T-helper 2 cell treated with Interferon-gamma antibody and Interleukin-4, amounts not matched to agents 5 μg/mL and 100 μg/mL, for 36 hours (primary cell): ENCODE results near the gene IKZF3.
"Not testable (repeated sequence)": the region's sequence is repeated elsewhere in the genome, so short reads cannot be mapped to it uniquely, and the experiment has no call there.

ENCODE experiments used
- DNase-seq: peaks from one replicate; pipeline ENCODE4 v3.0.0; 2021; ENCODE audit warnings: low spot score
- H3K27ac Mint-ChIP-seq: one replicate; pipeline ENCODE4 v1.8.0; 2021; ENCODE audit warnings: mild to moderate bottlenecking, mixed read lengths
- H3K27me3 Mint-ChIP-seq: one replicate; pipeline ENCODE4 v1.8.0; 2021; ENCODE audit warnings: low read depth, mixed read lengths
- H3K36me3 Mint-ChIP-seq: one replicate; pipeline ENCODE4 v1.8.0; 2021; ENCODE audit warnings: low read depth, mixed read lengths
- H3K4me1 Mint-ChIP-seq: one replicate; pipeline ENCODE4 v1.8.0; 2021; ENCODE audit warnings: low read depth, mixed read lengths
- H3K4me3 Mint-ChIP-seq: one replicate; pipeline ENCODE4 v1.8.0; 2022; ENCODE audit warnings: mild to moderate bottlenecking, moderate library complexity, mixed read lengths
- H3K9me3 Mint-ChIP-seq: one replicate; pipeline ENCODE4 v1.8.0; 2021; ENCODE audit warnings: mixed read lengths

Gene IKZF3

DNA sequence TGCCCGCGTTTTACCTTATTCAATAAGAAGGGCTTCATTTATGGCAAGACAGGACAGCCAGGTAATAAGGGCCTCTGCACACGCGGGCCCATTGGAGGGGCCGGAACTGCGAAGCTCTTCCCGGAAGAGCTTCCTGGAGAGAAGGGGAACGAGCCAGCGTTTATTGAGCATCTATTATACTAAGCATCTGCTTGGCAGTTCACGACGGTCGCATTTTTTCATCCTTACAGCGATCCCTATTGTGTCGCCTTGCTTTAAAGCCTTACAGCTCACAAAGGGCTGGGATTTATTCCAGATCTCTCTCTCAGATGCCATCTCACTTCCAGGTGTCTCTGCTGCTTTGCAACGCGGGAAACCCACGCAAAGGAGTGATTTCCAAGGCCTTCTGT, 4.4 kb upstream of the IKZF3 start:
- Mint-ChIP-seq H3K9me3 (peaks cover 3% of the 10 kb centered on the region), H3K27ac (no peak overlapping the region), H3K36me3 (no peaks in the 10 kb centered on the region), H3K27me3 (peaks cover 2% of the 10 kb centered on the region), H3K4me1 (peaks cover 34% of the 10 kb centered on the region), H3K4me3 (peak overlapping the region; percentile 1)
- no peak for DNase-seq

DNA sequence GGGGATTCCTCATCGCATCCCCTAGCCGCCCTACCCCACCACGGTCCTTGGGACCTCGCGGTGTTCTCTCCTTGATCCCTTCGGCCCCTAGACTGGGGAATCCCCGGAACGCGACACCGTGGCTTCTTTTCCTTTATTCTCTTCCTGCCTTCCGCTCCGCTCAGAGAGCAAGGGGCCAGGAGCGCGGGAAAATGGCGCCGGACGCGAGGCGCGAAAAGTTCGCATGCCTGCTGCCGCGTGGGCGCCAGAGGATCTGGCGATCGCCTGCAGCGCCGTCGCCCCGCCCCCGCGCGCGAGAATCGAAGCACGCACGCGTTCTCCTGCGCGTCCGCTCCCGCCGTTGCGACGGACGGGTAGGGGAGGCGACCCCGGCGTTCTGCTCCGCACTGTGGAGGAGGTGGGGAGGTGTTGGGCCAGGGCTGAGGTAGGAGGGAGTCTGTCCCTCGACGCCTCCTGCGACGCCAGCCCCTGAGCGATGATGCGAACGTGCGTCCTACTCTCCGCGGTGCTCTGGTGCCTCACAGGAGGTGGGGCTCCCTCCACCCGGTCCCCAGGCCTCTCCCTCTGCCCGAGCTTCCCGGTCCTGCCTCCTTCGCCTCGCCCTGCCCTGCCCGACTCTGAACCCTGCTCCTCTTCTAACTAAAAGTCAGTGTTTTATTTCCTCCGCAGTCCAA, 3.9 kb upstream of the IKZF3 start, which contains the start of gene ZPBP2:
ZPBP2 (plus strand) TSS at position 323 of the 674 bp plus-strand sequence; CDS start at position 476, 153 bp downstream.
- DNase-seq: peak; percentile 25

GRCh38 chr17:39867084-39867879, 3.2 kb upstream of the IKZF3 start:
- Mint-ChIP-seq H3K36me3 (no peaks in the 10 kb centered on the region), H3K4me1 (peaks cover 41% of the 10 kb centered on the region), H3K27me3 (no peaks in the 10 kb centered on the region), H3K27ac (peak overlapping the region; percentile 82), H3K4me3 (peak overlapping the region; percentile 65), H3K9me3 (peaks cover 3% of the 10 kb centered on the region)
- DNase-seq: peak; percentile 68

More for the DNA sequence above, 3.9 kb upstream of the IKZF3 start, which contains the start of gene ZPBP2:
- peaks cover 38% of the 10 kb centered on the region for H3K4me1 Mint-ChIP-seq
- peak within 1 kb of the TSS; percentile 65 for H3K4me3 Mint-ChIP-seq
- H3K27me3 Mint-ChIP-seq: no peaks in the 10 kb centered on the region
- no peaks in the 10 kb centered on the region for H3K36me3 Mint-ChIP-seq
- peaks cover 3% of the 10 kb centered on the region for H3K9me3 Mint-ChIP-seq
- peak within 1 kb of the TSS; percentile 82 for H3K27ac Mint-ChIP-seq

DNA sequence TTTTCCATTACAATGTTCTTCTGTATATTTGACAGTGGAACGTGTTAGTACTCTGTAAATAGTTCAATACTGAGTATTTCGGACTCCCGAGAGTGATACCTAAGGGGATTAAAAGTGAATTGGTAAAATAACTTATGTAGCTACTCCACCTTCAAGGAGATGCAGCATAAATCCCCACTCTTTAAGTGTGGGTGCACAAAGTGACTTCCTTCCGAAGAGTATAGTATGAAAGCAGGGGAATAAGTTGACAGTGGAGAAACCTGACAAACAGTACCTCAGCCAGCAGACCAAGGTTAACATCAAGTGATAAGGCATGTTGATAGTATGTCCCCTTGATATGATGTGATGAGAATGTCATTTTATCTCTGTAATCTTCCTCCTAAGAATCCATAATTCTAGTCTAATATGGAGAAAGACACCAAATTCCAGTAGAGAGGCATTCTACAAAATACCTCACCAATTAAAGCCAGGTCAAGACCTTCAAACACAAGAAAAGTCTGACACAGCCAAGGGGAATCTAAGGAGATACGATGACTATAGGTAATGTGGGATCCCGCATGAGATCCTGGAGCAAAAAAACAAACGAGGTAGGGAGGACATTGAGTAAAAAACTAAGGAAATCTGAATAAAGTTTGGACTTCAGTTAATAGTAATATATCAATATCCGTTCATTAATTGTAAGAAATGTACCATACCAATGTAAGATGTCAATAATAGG, 2.1 kb upstream of the IKZF3 start:
- H3K27ac Mint-ChIP-seq: peak overlapping the region; percentile 29
- DNase-seq: no peak
- H3K4me3 Mint-ChIP-seq: peak overlapping the region; percentile 18
- H3K9me3 Mint-ChIP-seq: peaks cover 3% of the 10 kb centered on the region
- H3K4me1 Mint-ChIP-seq: peaks cover 47% of the 10 kb centered on the region
- H3K27me3 Mint-ChIP-seq: no peaks in the 10 kb centered on the region
- H3K36me3 Mint-ChIP-seq: no peaks in the 10 kb centered on the region

GRCh38 chr17:39863244-39863917, 731 bp downstream of the IKZF3 start:
- peaks cover 3% of the 10 kb centered on the region for H3K36me3 Mint-ChIP-seq

DNA sequence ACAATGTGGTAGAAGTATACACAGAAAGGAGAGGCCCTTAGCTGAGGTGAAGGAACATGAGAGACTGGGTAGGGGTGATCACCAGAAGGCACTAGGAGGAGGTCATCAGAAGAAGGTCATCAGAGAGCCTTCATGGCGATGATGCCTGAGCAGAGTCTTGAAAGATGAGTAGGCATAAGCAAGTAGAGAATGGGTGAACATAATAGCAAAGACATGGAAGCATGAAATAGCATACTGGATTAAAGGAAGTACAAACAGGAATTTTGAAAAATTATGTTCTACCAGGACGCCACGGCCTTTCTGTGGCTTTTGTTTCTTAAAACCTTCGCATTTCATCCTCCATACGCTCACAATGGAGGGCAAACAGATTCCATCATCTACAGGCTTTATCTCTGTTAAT, 2.9 kb downstream of the IKZF3 start:
- DNase-seq: no peak
- peak overlapping the region; percentile 71 for H3K4me3 Mint-ChIP-seq
- peaks cover 41% of the 10 kb centered on the region for H3K4me1 Mint-ChIP-seq
- H3K9me3 Mint-ChIP-seq: no peaks in the 10 kb centered on the region
- peak overlapping the region; percentile 75 for H3K27ac Mint-ChIP-seq
- peaks cover 3% of the 10 kb centered on the region for H3K36me3 Mint-ChIP-seq
- no peaks in the 10 kb centered on the region for H3K27me3 Mint-ChIP-seq

More at GRCh38 chr17:39863244-39863917, 731 bp downstream of the IKZF3 start:
- peaks cover 53% of the 10 kb centered on the region for H3K4me1 Mint-ChIP-seq
- no peak for DNase-seq
- H3K27ac Mint-ChIP-seq: peak overlapping the region; percentile 79
- no peaks in the 10 kb centered on the region for H3K27me3 Mint-ChIP-seq
- peak overlapping the region; percentile 83 for H3K4me3 Mint-ChIP-seq
- H3K9me3 Mint-ChIP-seq: peaks cover 3% of the 10 kb centered on the region

GRCh38 chr17:39855911-39856649, 8.0 kb downstream of the IKZF3 start:
- H3K4me3 Mint-ChIP-seq, H3K27me3 Mint-ChIP-seq, H3K9me3 Mint-ChIP-seq, DNase-seq, H3K27ac Mint-ChIP-seq: not testable (repeated sequence)
- Mint-ChIP-seq H3K4me1 (peaks cover 27% of the 10 kb centered on the region), H3K36me3 (peaks cover 10% of the 10 kb centered on the region)

- Mint-ChIP-seq H3K27me3 (no peaks in the 10 kb centered on the region), H3K9me3 (no peaks in the 10 kb centered on the region), H3K4me1 (peaks cover 22% of the 10 kb centered on the region), H3K4me3 (no peak overlapping the region), H3K36me3 (peaks cover 10% of the 10 kb centered on the region), H3K27ac (no peak overlapping the region)
- no peak for DNase-seq
These were observed 9.2 kb downstream of the IKZF3 start for GRCh38 chr17:39854909-39855308.

DNA sequence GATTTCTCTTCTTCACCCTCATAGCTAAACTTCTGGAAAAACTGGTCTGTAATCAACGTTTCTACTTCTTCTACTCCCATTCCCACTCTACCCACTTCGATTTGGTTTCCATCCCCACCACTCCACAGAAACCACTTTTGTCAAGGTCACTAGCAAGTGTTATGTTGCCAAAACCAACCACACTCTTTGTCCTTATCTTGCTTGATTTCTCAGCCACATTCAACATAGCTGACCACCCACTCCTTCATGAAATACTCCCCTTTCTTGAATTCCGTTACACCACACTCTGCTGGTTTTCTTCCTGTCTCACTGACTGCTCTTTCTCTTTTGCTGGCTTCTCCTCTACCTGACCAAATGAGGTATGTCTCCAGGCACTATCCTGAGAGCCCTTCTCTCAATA, 11.9 kb downstream of the IKZF3 start:
- DNase-seq: peak; percentile 15
- Mint-ChIP-seq H3K36me3 (peaks cover 16% of the 10 kb centered on the region), H3K9me3 (no peaks in the 10 kb centered on the region), H3K27ac (peak overlapping the region; percentile 17), H3K4me1 (peaks cover 37% of the 10 kb centered on the region), H3K4me3 (peak overlapping the region; percentile 42), H3K27me3 (no peaks in the 10 kb centered on the region)

DNA sequence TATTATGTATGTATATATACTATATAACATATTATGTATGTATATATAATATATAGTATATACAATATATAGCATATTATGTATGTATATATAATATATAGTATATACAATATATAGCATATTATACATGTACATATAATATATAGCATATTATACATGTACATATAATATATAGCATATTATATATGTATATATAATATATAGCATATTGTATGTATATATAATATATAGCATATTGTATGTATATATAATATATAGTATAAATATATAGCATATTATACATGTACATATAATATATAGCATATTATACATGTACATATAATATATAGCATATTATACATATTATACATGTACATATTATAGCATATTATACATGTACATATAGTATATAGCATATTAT, 13.9 kb downstream of the IKZF3 start:
- not testable (repeated sequence) for DNase-seq, H3K27me3 Mint-ChIP-seq, H3K9me3 Mint-ChIP-seq, H3K27ac Mint-ChIP-seq, H3K4me3 Mint-ChIP-seq
- Mint-ChIP-seq H3K4me1 (peaks cover 43% of the 10 kb centered on the region), H3K36me3 (peaks cover 17% of the 10 kb centered on the region)

DNA sequence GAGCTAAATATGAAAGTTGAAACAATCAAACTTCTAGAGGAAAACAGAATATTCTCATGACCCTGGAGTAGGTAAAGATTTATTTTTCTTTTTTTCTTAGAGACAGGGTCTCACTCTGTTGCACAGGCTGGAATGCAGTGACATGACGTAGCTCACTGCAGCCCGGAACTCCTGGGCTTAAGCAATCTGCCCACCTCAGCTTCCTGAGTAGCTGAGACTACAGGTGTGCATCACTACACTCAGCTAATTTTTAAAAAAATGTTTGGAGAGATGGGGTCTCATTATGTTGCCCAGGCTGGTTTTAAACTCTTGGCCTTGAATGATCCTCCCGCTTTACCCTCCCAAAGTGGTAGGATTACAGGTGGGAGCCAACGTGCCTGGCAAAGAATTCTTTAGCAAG, 15.5 kb downstream of the IKZF3 start:
- Mint-ChIP-seq H3K4me3 (no peak overlapping the region), H3K36me3 (peaks cover 14% of the 10 kb centered on the region), H3K9me3 (no peaks in the 10 kb centered on the region), H3K27me3 (no peaks in the 10 kb centered on the region), H3K4me1 (peaks cover 45% of the 10 kb centered on the region), H3K27ac (no peak overlapping the region)
- no peak for DNase-seq

GRCh38 chr17:39846205-39846604, 17.9 kb downstream of the IKZF3 start:
- H3K9me3 Mint-ChIP-seq: no peaks in the 10 kb centered on the region
- peaks cover 50% of the 10 kb centered on the region for H3K4me1 Mint-ChIP-seq
- DNase-seq: no peak
- no peak overlapping the region for H3K27ac Mint-ChIP-seq
- H3K27me3 Mint-ChIP-seq: no peaks in the 10 kb centered on the region
- H3K36me3 Mint-ChIP-seq: peaks cover 17% of the 10 kb centered on the region
- no peak overlapping the region for H3K4me3 Mint-ChIP-seq
